WTC11 (cell line): ENCODE results near the gene ARL15.

Source experiments
- ETV6 ChIP-seq: sonication (generic); formaldehyde crosslinking; IDR thresholded peaks from 2 replicates; pipeline ENCODE4 v1.8.1; 2022; ENCODE audit warnings: mild to moderate bottlenecking, missing genetic modification reagents
- FOXK1 ChIP-seq: sonication (generic); formaldehyde crosslinking; IDR thresholded peaks from 2 replicates; pipeline ENCODE4 v1.8.0; 2022; ENCODE audit warnings: mild to moderate bottlenecking, moderate library complexity, missing genetic modification reagents
- RELA ChIP-seq: sonication (generic); formaldehyde crosslinking; IDR thresholded peaks from 2 replicates; pipeline ENCODE4 v1.8.1; 2022; ENCODE audit warnings: missing genetic modification reagents, mild to moderate bottlenecking, borderline replicate concordance
- TF ChIP-seq, protein P1 (sequence below): fragments of 200-600 bp; IDR thresholded peaks from 2 replicates; pipeline ENCODE4 v1.8.0; 2022; ENCODE audit warnings: antibody characterized with exemption
- TF ChIP-seq, protein P2 (sequence below): sonication (generic); formaldehyde crosslinking; IDR thresholded peaks from 2 replicates; pipeline ENCODE4 v1.8.1; 2023; ENCODE audit warnings: mild to moderate bottlenecking, moderate library complexity, missing genetic modification reagents
- TF ChIP-seq, protein P3 (sequence below): sonication (generic); formaldehyde crosslinking; IDR thresholded peaks from 2 replicates; pipeline ENCODE4 v1.8.1; 2022; ENCODE audit warnings: low read depth, missing genetic modification reagents, borderline replicate concordance

DNA sequence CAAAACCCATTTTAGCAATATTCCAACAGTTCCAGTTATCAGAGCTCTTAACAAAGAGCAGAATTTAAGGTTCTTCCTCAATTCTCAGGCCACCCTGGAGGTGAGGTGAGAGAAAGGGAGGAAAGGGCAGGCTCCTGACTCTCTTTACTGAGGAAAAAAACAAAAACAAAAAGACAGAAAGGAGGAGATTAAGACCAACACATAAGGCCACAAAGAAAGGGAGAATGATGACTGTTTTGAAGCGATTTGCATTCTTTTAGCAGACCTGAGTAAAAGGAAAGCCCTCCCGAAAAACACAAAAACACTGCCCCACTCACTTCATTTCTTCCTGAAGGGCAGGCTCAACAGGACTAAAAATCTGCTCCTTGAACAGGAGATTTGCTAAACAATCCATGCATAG, 300.5 kb downstream of the ARL15 start:
- TF ChIP-seq ETV6, result no peak
- TF ChIP-seq, protein P1, sequence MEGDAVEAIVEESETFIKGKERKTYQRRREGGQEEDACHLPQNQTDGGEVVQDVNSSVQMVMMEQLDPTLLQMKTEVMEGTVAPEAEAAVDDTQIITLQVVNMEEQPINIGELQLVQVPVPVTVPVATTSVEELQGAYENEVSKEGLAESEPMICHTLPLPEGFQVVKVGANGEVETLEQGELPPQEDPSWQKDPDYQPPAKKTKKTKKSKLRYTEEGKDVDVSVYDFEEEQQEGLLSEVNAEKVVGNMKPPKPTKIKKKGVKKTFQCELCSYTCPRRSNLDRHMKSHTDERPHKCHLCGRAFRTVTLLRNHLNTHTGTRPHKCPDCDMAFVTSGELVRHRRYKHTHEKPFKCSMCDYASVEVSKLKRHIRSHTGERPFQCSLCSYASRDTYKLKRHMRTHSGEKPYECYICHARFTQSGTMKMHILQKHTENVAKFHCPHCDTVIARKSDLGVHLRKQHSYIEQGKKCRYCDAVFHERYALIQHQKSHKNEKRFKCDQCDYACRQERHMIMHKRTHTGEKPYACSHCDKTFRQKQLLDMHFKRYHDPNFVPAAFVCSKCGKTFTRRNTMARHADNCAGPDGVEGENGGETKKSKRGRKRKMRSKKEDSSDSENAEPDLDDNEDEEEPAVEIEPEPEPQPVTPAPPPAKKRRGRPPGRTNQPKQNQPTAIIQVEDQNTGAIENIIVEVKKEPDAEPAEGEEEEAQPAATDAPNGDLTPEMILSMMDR, result no peak
- TF ChIP-seq, protein P2, sequence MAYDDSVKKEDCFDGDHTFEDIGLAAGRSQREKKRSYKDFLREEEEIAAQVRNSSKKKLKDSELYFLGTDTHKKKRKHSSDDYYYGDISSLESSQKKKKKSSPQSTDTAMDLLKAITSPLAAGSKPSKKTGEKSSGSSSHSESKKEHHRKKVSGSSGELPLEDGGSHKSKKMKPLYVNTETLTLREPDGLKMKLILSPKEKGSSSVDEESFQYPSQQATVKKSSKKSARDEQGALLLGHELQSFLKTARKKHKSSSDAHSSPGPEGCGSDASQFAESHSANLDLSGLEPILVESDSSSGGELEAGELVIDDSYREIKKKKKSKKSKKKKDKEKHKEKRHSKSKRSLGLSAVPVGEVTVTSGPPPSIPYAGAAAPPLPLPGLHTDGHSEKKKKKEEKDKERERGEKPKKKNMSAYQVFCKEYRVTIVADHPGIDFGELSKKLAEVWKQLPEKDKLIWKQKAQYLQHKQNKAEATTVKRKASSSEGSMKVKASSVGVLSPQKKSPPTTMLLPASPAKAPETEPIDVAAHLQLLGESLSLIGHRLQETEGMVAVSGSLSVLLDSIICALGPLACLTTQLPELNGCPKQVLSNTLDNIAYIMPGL (CRISPR knock-in tag), result no peak
- TF ChIP-seq RELA (CRISPR knock-in tag), result no peak
- TF ChIP-seq, protein P3, sequence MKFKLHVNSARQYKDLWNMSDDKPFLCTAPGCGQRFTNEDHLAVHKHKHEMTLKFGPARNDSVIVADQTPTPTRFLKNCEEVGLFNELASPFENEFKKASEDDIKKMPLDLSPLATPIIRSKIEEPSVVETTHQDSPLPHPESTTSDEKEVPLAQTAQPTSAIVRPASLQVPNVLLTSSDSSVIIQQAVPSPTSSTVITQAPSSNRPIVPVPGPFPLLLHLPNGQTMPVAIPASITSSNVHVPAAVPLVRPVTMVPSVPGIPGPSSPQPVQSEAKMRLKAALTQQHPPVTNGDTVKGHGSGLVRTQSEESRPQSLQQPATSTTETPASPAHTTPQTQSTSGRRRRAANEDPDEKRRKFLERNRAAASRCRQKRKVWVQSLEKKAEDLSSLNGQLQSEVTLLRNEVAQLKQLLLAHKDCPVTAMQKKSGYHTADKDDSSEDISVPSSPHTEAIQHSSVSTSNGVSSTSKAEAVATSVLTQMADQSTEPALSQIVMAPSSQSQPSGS, result no peak
- no peak for TF ChIP-seq FOXK1 (CRISPR knock-in tag)
